K562 (cell line): ENCODE measurements around the gene SLC16A6. TPM values are rescaled to one million over a fixed set of nuclear protein-coding genes. Genes with fewer than 3 reads are reported as not detected.
A peak's percentile ranks its signal among the peaks of the same experiment; 100 is the strongest.

ENCODE experiments used
- CBFA2T2 ChIP-seq: fragments of 450-650 bp; conservative IDR thresholded peaks from 2 replicates; pipeline ENCODE4 v1.6.1; 2017; ENCODE audit warnings: mild to moderate bottlenecking
- CEBPG ChIP-seq, 3 experiments: fragments of 200-800 bp in 1 of 3; sonication (Bioruptor generic) in 1 of 3; sonication (generic) in 1 of 3; formaldehyde crosslinking in 1 of 3; IDR thresholded peaks in 2 of 3; conservative IDR thresholded peaks in 1 of 3; 2 replicates each; pipeline versions ENCODE4 v1.6.1 to v1.8.0; 2016 to 2022; ENCODE audit warnings: missing compliant biosample characterization in 2 of 3, missing genetic modification characterization in 2 of 3, mild to moderate bottlenecking in 1 of 3, missing genetic modification reagents in 1 of 3
- CREM ChIP-seq: IDR thresholded peaks from 2 replicates; pipeline ENCODE4 v1.6.1; 2014; ENCODE audit warnings: antibody characterized with exemption, low read depth
- GATA2 ChIP-seq: sonication (generic); formaldehyde crosslinking; IDR thresholded peaks from 2 replicates; pipeline ENCODE4 v1.4.0; 2020; ENCODE audit warnings: mild to moderate bottlenecking, missing genetic modification reagents
- HDAC3 ChIP-seq: fragments of 450-650 bp; IDR thresholded peaks from 2 replicates; pipeline ENCODE4 v1.6.1; 2018; ENCODE audit warnings: borderline replicate concordance, mild to moderate bottlenecking, moderate library complexity; ENCODE audit not compliant: partially characterized antibody
- HSF4 ChIP-seq: fragments of 250-450 bp; sonication (Bioruptor Pico); IDR thresholded peaks from 2 replicates; pipeline ENCODE4 v2.1.2; 2022; ENCODE audit warnings: mild to moderate bottlenecking, moderate library complexity, borderline replicate concordance
- LEF1 ChIP-seq: fragments of 450-650 bp; IDR thresholded peaks from 2 replicates; pipeline ENCODE4 v1.6.1; 2016; ENCODE audit warnings: mild to moderate bottlenecking
- NFIC ChIP-seq: fragments of 450-650 bp; IDR thresholded peaks from 2 replicates; pipeline ENCODE4 v1.6.1; 2017; ENCODE audit warnings: mild to moderate bottlenecking, inconsistent platforms
- PKNOX1 ChIP-seq: fragments of 450-650 bp; IDR thresholded peaks from 2 replicates; pipeline ENCODE4 v1.6.1; 2016
- SRSF3 ChIP-seq: fragments of 200-400 bp; formaldehyde crosslinking; IDR thresholded peaks from 2 replicates; pipeline ENCODE4 v1.6.1; 2016; ENCODE audit warnings: mild to moderate bottlenecking, low read length, moderate library complexity; ENCODE audit not compliant: insufficient read depth
- TEAD4 ChIP-seq, 2 experiments: sonication (generic) in 1 of 2; formaldehyde crosslinking in 1 of 2; IDR thresholded peaks; 2 replicates each; pipeline versions ENCODE4 v1.6.1 to v1.8.0; 2012 to 2022; ENCODE audit warnings: borderline replicate concordance in 1 of 2, inconsistent platforms in 1 of 2, low read length in 1 of 2, mild to moderate bottlenecking in 1 of 2, missing genetic modification reagents in 1 of 2
- ZC3H4 ChIP-seq: sonication (generic); formaldehyde crosslinking; IDR thresholded peaks from 2 replicates; pipeline ENCODE4 v1.9.0; 2021; ENCODE audit warnings: missing genetic modification reagents, borderline replicate concordance
- ZNF263 ChIP-seq: sonication (generic); formaldehyde crosslinking; IDR thresholded peaks from 2 replicates; pipeline ENCODE4 v1.8.0; 2022; ENCODE audit warnings: mild to moderate bottlenecking, missing genetic modification reagents, borderline replicate concordance
- polyA plus RNA-seq, 8 experiments: library from polyadenylated mRNA; depleted of rRNA in 4 of 8; stranded (reverse) in 5 of 8; unstranded in 3 of 8; fragments of >200 nt; fragmentation: Nextera tagmentation in 2 of 8; fragmentation: Illumina TruSeq in 1 of 8; extraction: Ambion mirVana in 2 of 8; extraction: Trizol in 1 of 8; gene quantifications; 2 replicates each; pipeline versions ENCODE4 v1.2.1 to v1.2.3, GENCODE V29; 2011 to 2014; ENCODE audit warnings: inconsistent platforms in 1 of 8, missing spikeins in 1 of 8
- total RNA-seq, 7 experiments: library from RNA; depleted of rRNA in 6 of 7; stranded (reverse); fragments of >200 nt in 6 of 7; fragmentation: Illumina TruSeq in 2 of 7; extraction: Trizol in 2 of 7; gene quantifications; 2 replicates each; pipeline versions ENCODE4 v1.2.1 to v1.2.3, GENCODE V29; 2011 to 2021; ENCODE audit warnings: low replicate concordance in 1 of 7
- TF ChIP-seq, protein P1 (sequence below), 2 experiments: fragments of 450-650 bp in 1 of 2; sonication (generic) in 1 of 2; formaldehyde crosslinking in 1 of 2; IDR thresholded peaks in 1 of 2; conservative IDR thresholded peaks in 1 of 2; 2 replicates each; pipeline versions ENCODE4 v1.6.1 to v1.8.1; 2016 to 2023; ENCODE audit warnings: mild to moderate bottlenecking in 2 of 2, moderate library complexity in 2 of 2, inconsistent platforms in 1 of 2, missing genetic modification reagents in 1 of 2
- TF ChIP-seq, protein P2 (sequence below): fragments of 450-650 bp; conservative IDR thresholded peaks from 2 replicates; pipeline ENCODE4 v1.6.1; 2016; ENCODE audit warnings: missing genetic modification characterization, low read depth, mild to moderate bottlenecking, control low read depth, missing compliant biosample characterization
- TF ChIP-seq, protein P3 (sequence below), 3 experiments: fragments of 200-800 bp in 1 of 3; sonication (Bioruptor generic) in 1 of 3; sonication (generic) in 1 of 3; formaldehyde crosslinking in 1 of 3; IDR thresholded peaks; 2 replicates each; pipeline versions ENCODE4 v1.6.1 to v1.8.0; 2016 to 2022; ENCODE audit warnings: mild to moderate bottlenecking in 2 of 3, missing compliant biosample characterization in 2 of 3, missing genetic modification characterization in 2 of 3, missing genetic modification reagents in 1 of 3
- TF ChIP-seq, protein P4 (sequence below): fragments of 200-800 bp; sonication (Bioruptor generic); IDR thresholded peaks from 2 replicates; pipeline ENCODE4 v1.6.1; 2017; ENCODE audit warnings: missing genetic modification characterization, missing compliant biosample characterization

The SLC16A6 gene
- total and polyA plus RNA-seq, 9 of the 15 experiments (the other 6 are each of a cell fraction or from before 2014, with no cell fraction given): 0.05 to 0.31 (median 0.15) TPM

GRCh38 chr17:68255731-68256538 is 35.0 kb downstream of the SLC16A6 start (continued):
- TF ChIP-seq CREM (0 out of 2 replicates have a peak, but pooled peaks have one; percentile 11), HSF4 (CRISPR knock-in tag) (no peak), NFIC (0 out of 2 replicates have a peak, but pooled peaks have one; percentile 11), CBFA2T2 (peak; percentile 55), GATA2 (CRISPR knock-in tag) (0 out of 2 replicates have a peak, but pooled peaks have one; percentile 14), ZNF263 (CRISPR knock-in tag) (no peak), CEBPG (CRISPR knock-in tag; IDR thresholded peaks at IDR 0.05) (no peak), CEBPG (tag; conservative IDR thresholded peaks at IDR 0.05 in 1 of 2, IDR thresholded peaks at IDR 0.05 in 1 of 2) (peak in 1 of 2 experiments; percentile 42; a peak in 1 of 4 replicates), LEF1 (no peak), SRSF3 (no peak), PKNOX1 (peak; percentile 84), ZC3H4 (CRISPR knock-in tag) (no peak), TEAD4 (IDR thresholded peaks at IDR 0.05; ENCODE audit: low read length) (peak; percentile 41; the same call in 1 of the 2 replicates), TEAD4 (CRISPR knock-in tag; IDR thresholded peaks at IDR 0.05; ENCODE audit: borderline replicate concordance) (no peak), HDAC3 (peak; percentile 50)
- TF ChIP-seq, protein P1, sequence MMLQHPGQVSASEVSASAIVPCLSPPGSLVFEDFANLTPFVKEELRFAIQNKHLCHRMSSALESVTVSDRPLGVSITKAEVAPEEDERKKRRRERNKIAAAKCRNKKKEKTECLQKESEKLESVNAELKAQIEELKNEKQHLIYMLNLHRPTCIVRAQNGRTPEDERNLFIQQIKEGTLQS (IDR thresholded peaks at IDR 0.05): no peak
- TF ChIP-seq, protein P1 (CRISPR knock-in tag; conservative IDR thresholded peaks at IDR 0.05): no peak
- TF ChIP-seq, protein P2, sequence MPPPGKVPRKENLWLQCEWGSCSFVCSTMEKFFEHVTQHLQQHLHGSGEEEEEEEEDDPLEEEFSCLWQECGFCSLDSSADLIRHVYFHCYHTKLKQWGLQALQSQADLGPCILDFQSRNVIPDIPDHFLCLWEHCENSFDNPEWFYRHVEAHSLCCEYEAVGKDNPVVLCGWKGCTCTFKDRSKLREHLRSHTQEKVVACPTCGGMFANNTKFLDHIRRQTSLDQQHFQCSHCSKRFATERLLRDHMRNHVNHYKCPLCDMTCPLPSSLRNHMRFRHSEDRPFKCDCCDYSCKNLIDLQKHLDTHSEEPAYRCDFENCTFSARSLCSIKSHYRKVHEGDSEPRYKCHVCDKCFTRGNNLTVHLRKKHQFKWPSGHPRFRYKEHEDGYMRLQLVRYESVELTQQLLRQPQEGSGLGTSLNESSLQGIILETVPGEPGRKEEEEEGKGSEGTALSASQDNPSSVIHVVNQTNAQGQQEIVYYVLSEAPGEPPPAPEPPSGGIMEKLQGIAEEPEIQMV: no peak
- TF ChIP-seq, protein P3, sequence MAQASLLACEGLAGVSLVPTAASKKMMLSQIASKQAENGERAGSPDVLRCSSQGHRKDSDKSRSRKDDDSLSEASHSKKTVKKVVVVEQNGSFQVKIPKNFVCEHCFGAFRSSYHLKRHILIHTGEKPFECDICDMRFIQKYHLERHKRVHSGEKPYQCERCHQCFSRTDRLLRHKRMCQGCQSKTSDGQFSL (CRISPR knock-in tag; IDR thresholded peaks at IDR 0.05): no peak
- TF ChIP-seq, protein P3 (tag; IDR thresholded peaks at IDR 0.05): no peak
- TF ChIP-seq, protein P4, sequence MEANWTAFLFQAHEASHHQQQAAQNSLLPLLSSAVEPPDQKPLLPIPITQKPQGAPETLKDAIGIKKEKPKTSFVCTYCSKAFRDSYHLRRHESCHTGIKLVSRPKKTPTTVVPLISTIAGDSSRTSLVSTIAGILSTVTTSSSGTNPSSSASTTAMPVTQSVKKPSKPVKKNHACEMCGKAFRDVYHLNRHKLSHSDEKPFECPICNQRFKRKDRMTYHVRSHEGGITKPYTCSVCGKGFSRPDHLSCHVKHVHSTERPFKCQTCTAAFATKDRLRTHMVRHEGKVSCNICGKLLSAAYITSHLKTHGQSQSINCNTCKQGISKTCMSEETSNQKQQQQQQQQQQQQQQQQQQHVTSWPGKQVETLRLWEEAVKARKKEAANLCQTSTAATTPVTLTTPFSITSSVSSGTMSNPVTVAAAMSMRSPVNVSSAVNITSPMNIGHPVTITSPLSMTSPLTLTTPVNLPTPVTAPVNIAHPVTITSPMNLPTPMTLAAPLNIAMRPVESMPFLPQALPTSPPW (CRISPR knock-in tag): peak; percentile 72
